HG03457 (cell line): Measurements from ENCODE around the gene GSTA4.
"Not testable (repeated sequence)": the region's sequence is repeated elsewhere in the genome, so short reads cannot be mapped to it uniquely, and the experiment has no call there.

Experiments used
- ATAC-seq: cut with Tn5 transposase; IDR thresholded peaks from one replicate; pipeline ENCODE4 v1.9.1; 2021; ENCODE audit warnings: moderate number of reproducible peaks; ENCODE audit not compliant: unreplicated experiment

GSTA4 gene

DNA sequence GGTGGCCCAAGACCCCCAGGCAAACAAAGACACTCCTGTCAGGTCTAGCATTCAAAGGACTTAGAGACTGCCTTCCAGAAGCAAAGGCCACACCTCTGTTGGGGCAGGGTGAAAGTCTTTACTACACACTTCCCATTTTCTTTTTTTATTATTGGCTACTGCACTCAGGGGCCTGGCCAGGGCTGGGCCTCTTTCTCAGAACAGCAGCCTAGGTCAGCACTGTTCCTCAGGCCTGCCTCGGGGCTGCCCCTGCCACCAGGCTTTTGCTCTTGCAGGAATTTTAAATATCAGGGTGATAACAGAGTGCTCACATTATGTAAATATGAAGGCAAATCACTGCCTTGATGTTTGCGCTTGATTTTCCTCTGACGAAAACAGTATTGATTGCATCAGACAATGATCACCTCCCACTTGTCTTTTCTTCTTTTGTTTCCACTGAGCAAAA, 18.5 kb downstream of the GSTA4 start:
- peak; percentile 43 for ATAC-seq

DNA sequence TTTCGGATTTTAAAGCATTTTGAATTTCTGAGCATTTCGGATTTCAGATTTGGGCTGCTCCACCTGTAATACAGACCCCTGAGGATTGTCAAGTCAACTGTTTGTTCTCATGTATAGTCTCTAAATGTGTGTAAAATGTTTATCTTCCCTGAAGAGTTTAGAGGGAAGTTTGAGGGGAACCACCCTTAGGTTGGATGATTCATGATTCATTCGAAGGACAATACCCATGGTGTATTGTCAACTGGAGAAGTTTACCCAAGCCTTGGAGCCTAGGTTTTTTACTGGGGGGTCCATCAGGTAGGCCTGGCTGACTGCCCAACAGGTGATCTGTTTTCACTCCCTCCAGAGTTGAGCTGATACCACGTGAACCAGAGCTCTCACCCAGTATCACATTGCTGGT, 18.9 kb downstream of the GSTA4 start:
- peak; percentile 18 for ATAC-seq

- no peak for ATAC-seq
These were observed 19.5 kb downstream of the GSTA4 start for GRCh38 chr6:52975580-52975979.

GRCh38 chr6:52972989-52973388, 22.1 kb downstream of the GSTA4 start:
- no peak for ATAC-seq

DNA sequence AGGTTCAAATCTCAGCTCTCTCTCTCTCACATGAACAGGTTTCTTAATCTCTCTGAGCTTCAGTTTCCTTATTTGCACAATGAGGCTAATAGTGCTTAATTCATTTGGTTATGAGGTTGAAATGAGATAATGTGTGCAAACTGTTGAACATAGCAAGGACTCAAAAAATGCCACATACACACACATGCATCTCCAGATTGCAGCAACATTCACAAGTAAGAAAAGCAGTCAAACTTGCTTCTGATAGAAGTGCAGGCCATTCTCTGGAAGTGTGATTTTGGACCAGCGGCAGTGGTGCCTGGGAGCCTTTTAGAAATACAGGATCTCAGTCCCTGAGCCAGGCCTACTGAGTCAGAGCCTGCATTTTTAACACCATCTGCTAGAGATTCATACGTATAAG, 25.7 kb downstream of the GSTA4 start:
- ATAC-seq = no peak

GRCh38 chr6:52966101-52966500, 29.0 kb downstream of the GSTA4 start:
- ATAC-seq = no peak

GRCh38 chr6:52965380-52965779, 29.7 kb downstream of the GSTA4 start:
- ATAC-seq = no peak

- no peak for ATAC-seq
These were observed 30.8 kb downstream of the GSTA4 start for GRCh38 chr6:52964318-52964717.

GRCh38 chr6:52962701-52963100, 32.4 kb downstream of the GSTA4 start:
- no peak for ATAC-seq

DNA sequence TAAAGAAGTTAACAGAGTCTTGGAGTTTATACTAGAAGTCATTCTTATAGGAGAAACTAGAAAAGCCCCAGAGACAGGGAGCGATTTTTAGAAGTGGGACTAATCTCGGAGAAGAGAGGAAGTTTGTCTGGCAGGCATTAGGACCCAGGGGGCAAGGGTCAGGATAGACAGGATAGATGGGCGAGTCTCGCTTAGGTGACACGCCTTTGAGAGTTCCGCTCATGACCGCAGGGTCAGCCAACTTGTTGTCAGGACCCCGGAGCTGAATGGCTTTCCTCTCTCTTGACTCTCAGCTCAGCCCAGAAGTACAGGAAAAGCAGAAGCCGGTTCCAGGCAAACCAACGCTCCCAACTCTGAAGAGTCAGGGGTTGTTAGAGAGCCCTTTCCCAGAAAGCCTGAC, 34.1 kb downstream of the GSTA4 start:
- not testable (repeated sequence) for ATAC-seq

DNA sequence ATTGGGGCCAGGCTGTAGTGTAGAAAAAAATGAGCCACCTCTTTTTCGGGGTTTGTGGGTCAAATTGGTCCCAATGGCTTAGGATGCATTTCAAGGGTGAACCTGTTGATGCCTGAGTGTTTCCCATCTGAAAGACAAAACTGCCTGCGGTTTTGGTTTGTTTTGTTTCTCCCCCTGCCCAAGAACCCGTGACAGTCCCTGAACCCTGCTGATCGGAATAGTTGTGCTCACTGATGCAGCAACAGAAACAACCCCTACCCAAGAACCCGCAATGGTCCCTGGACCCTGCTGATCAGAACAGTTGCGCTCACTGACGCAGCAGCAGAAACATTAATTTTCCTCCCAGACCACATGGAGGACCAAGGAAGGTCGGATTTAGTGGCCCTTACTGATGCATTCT, 34.9 kb downstream of the GSTA4 start:
- not testable (repeated sequence) for ATAC-seq

DNA sequence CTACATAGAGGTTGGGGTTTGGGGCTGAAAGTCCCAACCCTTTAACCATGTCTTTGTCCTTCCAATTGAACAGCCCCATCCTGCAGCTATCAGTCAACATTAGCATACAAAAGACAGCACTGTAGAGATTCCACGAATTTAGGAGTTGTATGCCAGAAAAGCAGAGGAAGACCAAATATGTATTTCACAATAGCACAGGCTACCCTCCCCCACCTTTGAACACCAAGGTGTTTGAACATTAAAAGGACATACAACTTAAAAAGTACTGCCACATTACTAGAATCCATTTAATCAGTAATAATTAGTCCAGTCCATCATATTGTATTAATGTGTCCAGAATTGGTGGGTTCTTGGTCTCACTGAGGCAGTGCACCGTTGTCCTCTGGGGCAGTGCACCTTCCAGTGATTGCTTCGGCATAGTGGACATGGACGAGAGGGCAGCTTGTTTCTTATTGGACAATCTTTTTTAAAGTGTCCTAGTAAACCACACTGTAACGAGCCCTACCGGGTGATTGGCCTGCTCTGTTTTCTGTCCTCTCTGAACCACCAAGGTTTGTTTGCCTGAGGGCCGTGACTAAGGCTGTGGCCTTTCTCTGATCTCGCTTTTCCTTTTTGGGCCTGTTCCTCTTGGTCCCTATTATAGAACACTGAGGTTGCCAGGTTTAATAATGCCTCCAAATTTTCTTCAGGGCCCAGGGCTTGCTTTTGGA, 36.4 kb downstream of the GSTA4 start:
- ATAC-seq = no peak

DNA sequence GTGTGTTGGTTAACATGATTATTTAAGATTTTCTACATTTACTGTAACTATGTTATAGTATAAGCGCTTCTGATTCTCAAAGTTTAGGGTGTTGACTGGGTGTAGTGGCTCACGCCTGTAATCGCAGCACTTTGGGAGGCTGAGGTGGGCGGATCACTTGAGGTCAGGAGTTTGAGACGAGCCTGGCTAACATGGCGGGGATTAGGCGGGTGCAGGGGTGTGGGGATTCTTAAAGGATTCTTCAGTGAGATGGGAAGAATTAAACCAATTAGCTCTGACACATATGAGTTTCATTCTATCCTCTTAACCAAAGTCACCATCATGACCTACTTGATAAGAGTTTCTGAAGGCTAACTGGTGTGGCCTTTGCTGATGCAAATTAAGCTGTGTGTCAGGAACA, 39.2 kb downstream of the GSTA4 start:
- ATAC-seq = no peak

DNA sequence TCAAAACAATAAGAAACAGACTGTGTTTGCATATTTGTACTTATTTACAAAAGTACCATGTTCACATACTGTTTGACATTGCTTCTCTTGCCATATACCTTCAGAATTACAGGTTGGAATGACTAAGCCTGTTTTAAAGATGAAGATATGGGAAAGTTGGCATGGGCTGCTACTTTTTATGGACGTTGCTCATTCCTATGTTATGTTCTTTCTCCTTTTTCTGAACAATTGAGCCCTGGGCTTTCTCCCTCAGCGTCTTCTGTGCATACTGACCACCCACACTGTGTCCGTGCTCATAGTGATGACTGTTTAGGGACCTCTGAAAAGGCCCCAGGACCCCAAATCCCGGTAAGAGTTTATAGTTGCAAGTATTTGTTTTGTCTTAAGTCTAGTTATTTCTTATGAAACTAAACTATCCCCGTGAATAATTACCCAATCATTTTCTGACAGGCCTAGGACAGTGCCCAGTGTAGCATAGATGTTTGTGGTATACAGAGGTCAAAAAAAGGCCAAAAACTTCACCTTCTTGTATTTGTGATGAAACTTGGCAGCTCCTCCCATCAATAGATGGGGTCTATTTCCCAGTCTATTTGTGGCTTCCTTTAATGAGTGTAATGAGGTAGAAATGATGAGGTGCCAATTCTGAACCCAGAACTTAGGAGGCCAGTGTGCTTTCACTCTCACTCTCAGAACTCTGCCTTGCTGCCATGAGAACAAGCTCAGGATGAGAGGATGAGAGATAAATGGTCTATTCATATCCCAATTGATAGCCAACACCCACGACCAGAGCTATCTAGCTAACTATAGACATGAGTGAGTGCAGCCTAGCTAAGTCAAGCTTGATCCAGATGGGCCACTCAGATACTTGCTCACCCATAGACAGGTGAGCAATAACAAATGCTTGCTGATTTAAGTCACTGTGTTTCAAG, 40.9 kb downstream of the GSTA4 start:
- ATAC-seq = no peak

GRCh38 chr6:52946306-52946705, 48.8 kb downstream of the GSTA4 start:
- no peak for ATAC-seq

DNA sequence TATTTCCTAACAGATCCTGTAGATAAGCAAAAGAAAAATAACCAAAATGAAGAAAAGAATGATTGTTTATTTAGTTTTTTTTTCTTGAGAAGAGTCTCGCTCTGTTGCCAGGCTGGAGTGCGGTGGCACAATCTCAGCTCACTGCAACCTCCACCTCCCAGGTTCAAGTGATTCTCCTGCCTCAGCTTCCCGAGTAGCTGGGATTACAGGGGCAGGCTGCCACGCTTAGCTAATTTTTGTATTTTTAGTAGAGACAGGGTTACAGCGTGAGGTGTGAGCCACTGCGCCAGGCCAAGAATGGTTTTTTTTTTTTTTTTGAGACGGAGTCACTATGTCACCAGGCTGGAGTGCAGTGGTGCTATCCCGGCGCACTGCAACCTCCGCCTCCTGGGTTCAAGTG, 52.3 kb downstream of the GSTA4 start:
- not testable (repeated sequence) for ATAC-seq

DNA sequence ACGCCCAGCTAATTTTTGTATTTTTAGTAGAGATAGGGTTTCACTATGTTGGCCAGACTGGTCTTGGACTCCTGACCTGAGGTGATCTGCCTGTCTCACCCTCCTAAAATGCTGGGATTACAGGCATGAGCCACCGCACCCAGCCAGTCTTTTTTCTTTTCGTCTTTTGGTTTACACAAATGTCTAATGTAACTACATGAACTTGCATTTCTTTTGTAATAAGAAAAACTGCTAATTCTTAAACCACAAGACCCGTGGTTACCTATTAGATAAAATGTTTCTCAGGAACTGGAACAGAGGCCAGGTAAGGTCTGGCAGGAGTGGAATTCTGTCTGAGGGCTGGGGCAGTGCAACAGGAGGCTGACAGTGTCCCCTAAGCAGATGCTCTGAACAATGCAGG, 52.9 kb downstream of the GSTA4 start:
- ATAC-seq = no peak

DNA sequence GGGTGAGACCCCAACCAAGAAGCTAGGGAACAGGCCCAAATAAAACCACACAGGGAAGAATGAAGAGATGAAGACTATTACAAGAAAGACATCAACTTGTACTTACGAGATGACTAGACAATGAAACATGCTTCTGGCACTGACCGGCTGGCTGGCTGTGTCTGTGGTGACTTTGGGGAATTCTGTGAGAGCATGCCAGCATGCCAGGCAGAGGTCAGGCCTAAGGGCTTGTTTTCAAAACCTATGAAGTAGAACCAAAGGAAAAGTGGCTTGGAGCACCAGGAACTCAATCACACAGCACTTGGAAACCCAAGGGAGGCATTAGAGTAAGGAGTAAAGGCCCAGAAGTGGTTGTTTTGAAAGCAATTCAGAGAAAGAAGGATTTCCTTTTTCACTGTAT, 57.2 kb downstream of the GSTA4 start:
- ATAC-seq = no peak

GRCh38 chr6:52933778-52934177, 61.3 kb downstream of the GSTA4 start:
- no peak for ATAC-seq

DNA sequence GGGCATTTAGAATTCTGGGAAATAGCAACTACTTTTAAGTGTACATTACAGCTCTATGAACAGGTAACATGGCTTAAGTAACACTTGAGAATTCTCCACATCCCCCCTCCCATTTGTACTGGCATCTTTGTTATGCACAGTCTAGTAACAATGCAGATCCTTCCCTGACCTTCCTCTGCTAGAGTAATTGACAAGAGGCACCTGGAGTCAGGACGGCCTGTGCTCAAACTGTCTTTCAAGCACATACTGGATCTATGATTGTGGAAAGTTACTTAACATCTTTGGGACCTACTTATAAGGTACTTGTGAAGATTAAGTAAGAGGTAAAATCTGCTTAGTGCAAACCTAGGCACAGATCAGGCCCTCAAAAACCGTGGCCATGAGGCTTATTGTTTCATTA, 63.7 kb downstream of the GSTA4 start:
- ATAC-seq = no peak

DNA sequence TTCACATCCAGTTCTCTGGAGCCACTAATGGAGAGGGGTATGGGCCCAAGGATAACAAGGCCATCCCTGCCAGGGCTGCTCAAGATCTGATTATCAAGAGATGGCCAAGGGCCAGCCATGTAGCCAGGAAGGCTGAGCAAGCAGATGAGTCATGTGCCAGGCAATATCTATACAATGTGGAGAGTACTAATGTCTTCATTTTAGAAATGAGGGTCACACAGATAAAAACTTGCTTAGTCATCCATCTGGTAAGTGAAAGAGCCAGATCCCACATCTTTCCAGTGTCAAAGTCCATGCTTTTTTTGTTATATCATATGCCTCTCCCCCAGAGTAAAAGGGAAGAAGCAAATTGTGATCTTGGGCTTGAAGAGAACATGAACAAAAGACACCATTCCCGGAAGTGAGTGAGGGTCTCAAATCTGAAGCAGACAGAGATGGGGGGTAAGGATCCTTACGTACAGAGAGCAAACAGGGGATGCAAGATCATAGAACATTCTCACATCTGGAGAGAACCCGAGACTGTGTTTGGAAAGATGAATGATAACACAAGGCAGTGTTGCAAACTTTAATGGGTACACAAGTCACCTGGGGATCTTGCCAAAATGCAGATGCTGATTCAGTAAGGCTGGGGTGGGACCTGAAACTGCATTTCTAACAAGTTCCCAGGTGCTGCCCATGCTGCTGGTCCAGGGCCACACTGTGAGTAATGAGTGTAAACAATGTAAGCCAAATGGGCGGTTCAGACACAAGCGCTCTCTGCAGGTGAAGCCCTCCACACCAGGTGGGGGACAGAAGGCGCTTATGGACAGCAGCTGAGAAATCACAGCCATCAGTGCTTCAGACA, 65.5 kb downstream of the GSTA4 start:
- no peak for ATAC-seq
